Measurements from ENCODE around the gene HOXA1.
"Not testable (repeated sequence)": the region's sequence is repeated elsewhere in the genome, so short reads cannot be mapped to it uniquely, and the experiment has no call there.

The HOXA1 gene

DNA sequence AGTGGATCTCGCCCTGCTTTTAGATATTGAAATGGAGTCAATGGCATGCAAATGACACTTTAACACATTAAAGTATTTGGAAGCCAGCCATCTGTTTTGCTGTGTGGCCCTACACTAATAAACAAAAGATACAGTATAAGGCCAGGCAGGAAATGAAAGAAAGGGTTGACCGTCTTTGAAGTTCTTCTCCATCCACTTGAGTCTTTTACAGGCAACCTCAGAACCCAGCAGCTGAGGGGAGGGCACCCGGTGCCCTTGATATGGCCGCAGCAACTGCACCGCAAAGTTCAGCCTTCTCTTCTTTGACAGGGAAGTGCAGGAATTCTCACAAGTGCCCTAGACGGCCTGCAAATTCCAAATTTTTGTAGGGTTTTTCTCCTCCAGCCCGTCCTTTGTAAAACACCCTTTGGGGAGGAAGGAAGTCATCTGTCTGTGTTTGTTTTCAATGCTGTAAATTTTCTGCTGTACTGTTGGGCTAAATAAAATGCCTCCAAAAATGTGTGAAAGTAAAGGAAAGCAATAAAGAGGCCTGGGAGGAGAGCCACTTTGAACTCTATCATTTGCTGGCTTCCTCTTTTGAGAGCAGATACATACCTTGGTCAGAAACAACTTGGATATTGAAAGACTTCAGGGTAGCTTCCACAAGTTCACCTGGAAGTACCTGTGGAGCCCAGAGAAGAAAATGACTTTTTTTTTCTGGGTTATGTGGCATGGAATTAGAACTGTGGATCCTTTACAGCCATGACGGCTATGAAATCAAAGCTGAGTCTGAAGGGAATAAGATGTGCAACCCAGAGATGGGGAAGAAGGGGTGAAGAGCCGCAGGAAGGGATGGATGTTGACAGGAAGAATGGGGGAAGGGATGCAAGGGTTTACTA lies 3.6 kb downstream of the HOXA1 start:
- DNase-seq, result peak in 1 of 2 experiments; percentile 14

- peak in 1 of 2 experiments; percentile 6 for DNase-seq
Measured at GRCh38 chr7:27091105-27091504, 4.7 kb downstream of the HOXA1 start.

DNA sequence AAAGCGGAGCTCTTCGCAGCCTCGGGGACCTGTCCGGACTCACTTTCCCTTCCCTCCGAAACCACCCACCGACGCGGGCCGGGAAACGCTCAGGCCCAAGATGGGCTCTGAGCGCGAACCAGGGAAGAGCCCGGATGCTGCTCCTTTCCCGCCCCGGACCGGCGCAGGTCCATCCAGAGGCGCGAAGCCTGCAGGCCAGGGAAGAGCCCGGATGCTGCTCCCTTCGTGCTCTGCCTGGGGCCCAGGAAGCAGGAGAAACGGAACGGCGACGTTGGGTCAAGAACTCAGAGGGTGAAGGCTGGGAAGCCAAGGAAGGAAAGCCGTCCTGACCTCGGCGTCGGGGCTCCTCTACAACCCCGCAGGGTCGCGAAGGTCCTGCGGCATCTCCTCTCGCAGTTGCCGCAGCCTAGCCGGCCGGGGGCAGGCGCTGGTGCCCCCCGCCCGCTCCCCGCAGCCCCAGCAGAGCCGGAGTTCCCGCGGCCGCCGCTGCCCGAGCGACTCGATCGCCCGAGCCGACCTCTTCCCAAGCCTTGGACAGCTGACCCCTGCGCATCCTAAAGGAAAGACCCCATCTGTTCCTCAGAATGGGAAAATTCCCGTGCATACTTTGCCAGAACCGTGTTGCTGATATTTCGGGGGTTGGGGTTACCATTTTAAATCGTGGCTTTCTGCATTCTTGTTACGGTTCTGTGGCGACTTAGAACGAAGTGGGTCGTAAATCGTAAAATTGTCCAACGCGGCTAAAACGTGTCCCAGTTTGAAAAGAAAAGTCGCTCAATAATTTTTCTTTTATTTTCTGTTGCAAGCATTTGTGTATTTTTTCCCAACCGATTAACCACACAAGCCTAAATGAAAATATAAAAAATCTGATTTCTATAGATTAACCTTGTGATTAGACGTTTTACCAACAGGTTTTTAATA lies 7.5 kb downstream of the HOXA1 start:
- no peak for DNase-seq

- no peak for DNase-seq
Measured at GRCh38 chr7:27083646-27084045, 12.2 kb downstream of the HOXA1 start.

DNA sequence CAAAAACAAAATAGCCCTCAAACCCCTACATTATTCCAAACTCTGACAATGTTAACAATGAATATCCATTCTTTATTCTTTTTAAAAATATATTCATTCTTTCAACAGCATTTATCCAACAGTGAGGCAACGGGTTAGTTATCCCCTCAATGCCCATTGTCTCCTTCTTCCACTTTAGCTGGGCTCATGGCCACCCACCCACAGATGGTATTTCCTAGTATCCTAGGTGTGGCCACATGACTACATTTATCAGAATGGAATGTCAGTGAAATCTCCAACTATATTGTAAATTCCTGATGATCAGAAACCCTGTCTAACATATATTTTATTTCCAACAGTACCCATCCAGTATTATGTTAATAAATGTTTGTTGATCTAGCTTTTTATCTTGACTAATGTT lies 13.6 kb downstream of the HOXA1 start:
- no peak for DNase-seq

DNA sequence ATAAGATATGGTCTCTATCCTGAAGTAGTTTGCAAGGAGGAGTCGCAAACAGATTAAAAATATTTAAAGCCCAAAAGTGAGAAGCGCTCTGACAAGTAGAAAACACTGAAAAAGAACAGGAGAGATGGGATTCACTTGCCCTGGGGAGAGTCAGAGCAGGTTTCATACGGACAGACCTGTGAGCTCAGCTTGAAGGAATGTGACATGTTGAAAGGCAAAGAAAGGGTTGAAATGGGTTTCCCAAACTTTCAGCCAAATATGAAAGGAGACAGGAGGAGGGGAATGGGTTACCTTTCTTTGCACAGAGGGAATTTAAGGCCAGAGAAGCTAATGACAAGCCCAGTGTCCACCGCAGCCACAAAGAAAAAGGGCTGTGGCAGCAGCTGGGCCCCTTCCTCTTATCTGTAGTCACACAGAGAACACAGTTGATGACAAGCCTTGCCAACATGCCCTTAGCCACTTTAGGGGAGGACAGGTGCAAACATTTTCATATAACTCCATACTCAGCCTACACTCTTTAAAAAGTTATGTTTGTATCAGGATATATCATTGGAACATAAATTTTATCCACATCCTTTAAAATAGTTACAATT lies 14.9 kb downstream of the HOXA1 start:
- DNase-seq, result no peak

- DNase-seq, result no peak
Measured at GRCh38 chr7:27079234-27079975, 16.4 kb downstream of the HOXA1 start.

GRCh38 chr7:27078616-27079233 lies 17.1 kb downstream of the HOXA1 start:
- no peak for DNase-seq

GRCh38 chr7:27073076-27073475 lies 22.7 kb downstream of the HOXA1 start:
- DNase-seq, result no peak

GRCh38 chr7:27071622-27072390 lies 24.0 kb downstream of the HOXA1 start:
- no peak for DNase-seq

DNA sequence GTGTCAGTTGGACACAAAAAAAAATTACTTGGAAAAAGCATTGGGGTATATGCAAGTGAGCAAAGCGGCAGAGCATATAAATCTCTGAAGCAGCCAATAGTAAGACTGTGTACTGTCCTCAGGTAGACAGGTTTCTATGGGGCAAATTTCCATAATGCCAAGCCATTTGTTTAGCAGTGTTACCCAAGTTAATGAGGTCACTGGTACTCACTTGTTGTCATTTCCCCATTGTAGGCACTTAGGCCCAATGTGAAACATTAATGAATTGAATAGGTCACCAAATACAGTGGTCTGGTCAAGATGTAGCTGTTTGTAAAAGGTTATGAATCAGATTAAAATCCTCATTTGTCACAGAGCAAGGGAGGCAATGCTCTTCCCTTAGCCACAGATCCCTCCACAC lies 27.5 kb downstream of the HOXA1 start:
- peak; percentile 57 to 78 for DNase-seq

DNA sequence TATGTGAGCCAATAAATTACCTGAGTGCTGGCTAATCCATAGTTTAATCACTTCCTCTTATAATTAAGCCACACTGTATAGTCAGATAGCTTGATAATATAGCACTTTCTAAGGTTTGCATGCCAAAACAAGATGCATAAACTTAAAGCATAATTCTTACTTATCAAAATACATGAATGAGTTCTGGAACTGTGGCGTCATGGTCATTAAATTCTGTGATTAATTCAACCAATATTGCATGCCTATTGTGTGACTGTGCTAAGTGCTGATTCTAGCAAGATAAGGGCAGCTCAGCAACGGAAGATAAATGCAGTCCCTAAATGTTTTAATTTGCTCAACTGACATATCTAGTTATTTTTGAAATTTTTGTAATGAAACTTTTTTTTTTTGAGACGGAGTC lies 29.7 kb downstream of the HOXA1 start:
- no peak for DNase-seq

GRCh38 chr7:27065709-27066108 lies 30.1 kb downstream of the HOXA1 start:
- no peak for DNase-seq

DNA sequence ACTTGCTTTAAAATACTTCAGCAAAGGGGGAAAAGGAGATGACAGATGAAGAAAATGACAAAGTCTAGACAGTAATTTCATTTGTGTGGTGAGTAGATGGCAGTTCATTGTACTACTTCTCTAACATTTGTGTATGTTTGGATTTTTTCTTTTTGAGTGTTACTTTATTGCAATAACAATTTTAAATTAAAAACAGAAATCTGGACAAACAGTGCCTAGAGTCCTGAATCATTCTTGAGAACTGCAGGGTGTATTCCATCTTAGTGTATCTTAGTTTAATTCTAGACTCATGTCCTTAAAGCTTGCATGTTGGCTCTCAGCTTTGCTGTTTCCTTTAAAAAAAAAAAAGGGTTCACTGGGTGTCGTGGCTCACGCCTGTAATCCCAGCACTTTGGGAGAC lies 31.1 kb downstream of the HOXA1 start:
- DNase-seq, result no peak

DNA sequence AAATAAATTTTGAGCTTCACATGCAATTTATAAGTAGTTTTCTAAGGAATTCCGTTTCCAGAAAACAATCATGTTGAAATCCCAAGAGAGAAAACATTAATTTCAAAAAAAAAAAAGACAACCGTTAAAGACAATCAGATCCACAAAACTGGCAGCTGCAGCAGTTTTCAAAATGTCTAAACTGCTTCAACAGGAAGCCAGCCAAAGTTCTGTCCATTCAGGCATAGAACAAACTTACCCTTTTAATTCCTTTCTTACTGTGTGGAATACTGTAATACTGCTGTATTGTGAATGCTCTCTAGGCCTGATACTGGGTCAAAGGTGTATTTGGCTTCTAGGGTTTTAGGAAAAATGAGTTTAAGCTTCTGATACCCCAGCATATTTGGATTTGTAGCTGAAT lies 31.6 kb downstream of the HOXA1 start:
- DNase-seq, result no peak

DNA sequence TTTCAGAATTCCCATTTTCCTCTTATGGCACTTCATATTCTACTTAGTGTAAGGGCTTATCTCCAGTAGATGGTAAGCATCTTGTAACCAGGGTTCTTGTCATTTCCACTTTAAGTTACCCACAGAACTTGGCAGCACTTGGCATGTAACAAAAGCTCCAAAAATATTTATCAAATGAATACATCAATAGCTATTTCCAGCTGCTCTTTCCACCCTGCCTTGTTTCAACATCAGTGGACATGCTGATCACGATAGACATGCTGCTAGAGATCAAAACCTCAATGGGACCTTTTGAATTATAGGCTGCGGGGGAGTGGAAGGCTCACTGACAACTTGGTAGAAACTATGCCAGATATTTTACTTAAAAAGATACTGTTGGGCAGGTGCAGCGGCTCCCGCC lies 32.9 kb downstream of the HOXA1 start:
- DNase-seq, result no peak

DNA sequence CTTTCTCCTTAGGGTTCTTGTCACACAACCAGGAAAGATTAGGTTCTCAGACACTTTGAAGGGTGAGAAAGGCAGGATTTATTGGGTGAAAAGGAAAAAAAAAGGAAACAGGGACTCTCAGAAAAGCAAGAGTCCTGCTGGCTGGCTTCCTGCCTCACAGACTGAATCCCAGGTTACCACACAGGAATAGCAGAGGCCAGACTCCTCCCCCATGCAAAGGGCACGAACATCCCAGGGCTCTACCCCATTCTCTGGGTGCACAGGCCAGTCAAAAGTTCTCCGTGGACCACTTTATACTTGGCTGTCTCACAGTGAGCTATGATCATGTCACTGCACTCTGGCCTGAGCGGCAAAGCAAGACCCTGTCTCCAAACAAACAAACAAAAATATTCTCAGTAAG lies 42.6 kb downstream of the HOXA1 start:
- DNase-seq, result no peak

DNA sequence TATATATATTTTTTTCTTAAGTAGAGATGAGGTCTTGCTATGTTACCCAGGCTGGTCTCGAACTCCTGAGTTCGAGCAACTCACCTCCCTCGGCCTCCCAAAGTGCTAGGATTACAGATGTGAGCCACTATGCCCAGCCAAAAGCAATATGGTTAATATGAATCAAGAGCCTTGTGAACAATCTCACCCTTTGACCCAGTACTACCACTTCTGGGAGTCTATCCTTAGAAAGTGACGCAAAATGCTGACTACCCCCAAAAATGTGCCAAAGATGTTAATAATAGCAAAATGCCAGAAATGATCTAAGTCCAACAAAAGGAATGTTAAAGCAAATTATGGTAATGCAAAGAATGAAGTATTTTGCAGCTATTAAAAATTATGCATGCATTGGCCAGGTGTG lies 44.3 kb downstream of the HOXA1 start:
- DNase-seq, result no peak

DNA sequence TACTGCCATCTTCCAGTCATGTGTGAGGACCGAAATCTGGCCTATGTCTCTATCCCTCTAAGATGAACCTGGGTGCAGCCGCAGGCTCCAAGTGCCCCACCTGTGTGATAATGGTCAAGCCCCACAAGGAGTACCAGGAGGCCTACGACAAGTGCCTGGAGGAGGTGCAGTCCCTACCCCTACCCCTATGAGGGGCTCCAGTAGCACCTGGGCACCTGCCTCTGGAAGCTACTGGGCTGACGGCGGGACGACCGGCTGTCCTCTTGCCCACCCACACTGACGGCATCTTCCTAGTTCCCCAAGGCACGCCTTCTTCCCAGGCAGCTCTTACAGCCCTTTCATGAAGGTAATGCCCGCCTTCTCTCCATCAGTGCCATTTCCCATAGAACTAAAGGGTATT lies 47.4 kb downstream of the HOXA1 start:
- no peak for DNase-seq

GRCh38 chr7:27046854-27047549 lies 48.8 kb downstream of the HOXA1 start:
- no peak for DNase-seq

GRCh38 chr7:27045972-27046371 lies 49.8 kb downstream of the HOXA1 start:
- DNase-seq, result not testable (repeated sequence)

Data from NCI-H526 (cell line).